GM13976 (cell line): Measurements from ENCODE around the gene MAP2K5.

Experiments used
- DNase-seq: peaks from one replicate; pipeline ENCODE4 v3.0.0; 2012; ENCODE audit warnings: low spot score
- CTCF ChIP-seq: IDR thresholded peaks from 2 replicates; pipeline ENCODE4 v1.5.1; 2012; ENCODE audit warnings: borderline replicate concordance, mild to moderate bottlenecking; ENCODE audit not compliant: insufficient read depth; ENCODE audit errors: extremely low read depth, missing control alignments, control extremely low read depth
- in situ Hi-C: fragments of 300-500 bp; cut with MboI; formaldehyde crosslinking; loops from one replicate; pipeline ENCODE4 v1.12.0; 2022; ENCODE audit warnings: low sequenced_read_pairs, mixed read lengths, inconsistent platforms; ENCODE audit not compliant: unreplicated experiment

MAP2K5 gene

DNA sequence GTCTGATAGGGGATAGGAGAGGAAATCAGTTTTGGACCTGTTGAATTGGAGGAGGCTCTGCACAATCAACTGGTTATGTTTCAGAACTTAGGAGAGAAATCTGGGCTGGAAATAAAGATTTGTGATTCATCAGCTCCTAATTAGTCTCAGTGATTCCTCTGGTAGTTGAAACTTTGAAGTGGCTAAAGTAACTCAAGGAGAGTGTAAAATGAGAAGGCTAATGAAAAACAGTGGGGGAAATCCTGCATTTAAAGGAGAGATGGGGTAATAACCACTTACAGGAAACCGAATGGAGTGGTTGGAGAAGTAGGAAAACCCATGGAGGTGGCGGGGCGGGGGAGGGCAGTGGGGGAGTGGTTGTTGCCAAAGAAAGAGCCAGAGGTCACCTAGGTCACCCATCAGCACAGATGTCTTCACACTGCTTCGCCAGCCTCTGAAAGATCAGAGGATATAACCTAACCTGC lies 32.6 kb downstream of the MAP2K5 start:
- DNase-seq, result no peak
- in situ Hi-C loops, result no loop called here
- TF ChIP-seq CTCF, result no peak

DNA sequence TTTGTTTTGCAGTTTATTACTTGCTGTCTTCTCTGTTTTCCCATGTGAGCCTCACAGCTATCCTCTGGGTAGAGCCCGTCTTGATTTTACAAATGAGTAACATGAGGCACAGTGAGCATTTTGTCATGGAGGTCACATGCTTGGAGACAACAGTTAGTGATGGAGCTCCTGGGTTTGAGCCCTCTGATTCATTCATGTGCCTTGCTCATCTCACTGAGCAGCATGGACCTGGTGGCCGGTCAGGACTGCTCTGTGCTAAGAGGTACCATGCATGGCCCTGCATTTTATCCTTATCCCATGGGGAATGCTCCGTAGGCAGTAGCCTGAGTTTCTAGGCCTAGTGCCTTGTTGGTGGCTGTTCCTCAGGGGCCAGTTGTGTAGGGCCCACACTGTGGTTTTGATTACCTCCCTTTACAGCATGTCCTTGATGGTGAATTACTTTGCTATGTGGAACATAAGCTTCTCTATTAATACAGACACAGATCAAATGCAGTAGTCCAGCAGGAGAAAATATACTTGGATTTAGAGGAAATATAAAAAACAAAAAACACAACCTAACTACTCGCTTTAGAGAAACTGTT lies 35.6 kb downstream of the MAP2K5 start:
- TF ChIP-seq CTCF, result no peak
- no peak for DNase-seq
- in situ Hi-C loops, result no loop called here

DNA sequence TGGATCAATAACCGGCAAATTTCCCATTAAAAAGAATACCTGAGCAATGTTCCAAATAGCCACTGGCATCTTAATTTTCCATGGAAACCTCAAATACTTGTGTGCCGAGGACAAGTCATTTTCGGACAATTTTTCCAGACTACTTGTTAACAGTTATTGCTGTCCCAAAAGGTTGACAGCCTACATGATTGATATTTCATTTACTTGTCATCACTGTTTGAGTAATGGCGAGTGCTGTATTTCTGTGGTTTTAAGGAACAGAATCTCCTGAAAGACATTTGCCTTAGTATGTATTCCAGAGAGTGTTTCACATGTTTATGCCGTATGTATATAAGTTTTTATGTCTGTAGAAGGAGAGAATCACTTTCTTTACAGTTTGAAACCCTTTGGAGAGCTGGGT lies 36.7 kb downstream of the MAP2K5 start:
- in situ Hi-C loops, result no loop called here
- no peak for DNase-seq
- TF ChIP-seq CTCF, result no peak

DNA sequence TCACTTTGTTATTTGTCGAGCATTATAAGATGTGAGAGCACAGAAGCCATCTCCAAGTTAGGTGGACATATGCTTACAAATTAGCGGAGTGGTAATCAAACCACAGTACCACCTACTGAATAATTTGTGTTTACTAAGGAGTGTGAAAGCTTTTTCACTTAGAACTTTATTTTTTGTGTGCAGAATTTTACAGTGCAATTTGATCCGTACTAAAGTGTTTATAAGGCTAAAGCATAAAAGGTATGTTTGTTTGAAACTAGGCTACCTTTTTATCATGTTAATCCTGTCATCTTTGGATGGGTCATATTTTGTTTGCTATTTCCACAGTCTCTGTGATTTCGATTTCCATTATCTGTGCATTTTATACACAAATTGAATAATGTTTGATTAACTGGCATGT lies 37.5 kb downstream of the MAP2K5 start:
- in situ Hi-C loops, result no loop called here
- DNase-seq, result no peak
- no peak for TF ChIP-seq CTCF

DNA sequence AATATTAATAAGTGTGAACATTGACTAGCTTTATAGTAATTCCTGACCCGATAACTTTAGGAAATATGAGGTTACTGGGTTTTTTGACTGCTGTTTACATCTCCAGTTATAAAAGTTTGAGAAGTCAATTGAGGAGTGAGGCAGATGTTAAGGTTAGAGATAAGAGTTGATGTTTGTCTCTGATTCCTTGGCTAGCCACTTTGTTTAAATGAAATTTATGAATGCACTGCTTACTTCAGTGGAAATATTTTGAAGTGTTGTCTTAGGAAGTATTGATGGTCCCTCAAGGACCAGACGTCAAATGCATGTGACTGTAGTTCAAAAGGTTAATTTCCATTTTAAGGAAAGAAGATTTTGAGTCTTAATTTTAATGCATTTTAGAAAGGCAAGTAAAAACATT lies 41.7 kb downstream of the MAP2K5 start:
- in situ Hi-C loops, result no loop called here
- TF ChIP-seq CTCF, result no peak
- DNase-seq, result no peak

GRCh38 chr15:67585681-67586080 lies 43.2 kb downstream of the MAP2K5 start:
- no peak for TF ChIP-seq CTCF
- in situ Hi-C loops, result no loop called here
- DNase-seq, result no peak
